ENCODE data around the gene KRT4. TPM values are rescaled to one million over a fixed set of nuclear protein-coding genes. Genes with fewer than 3 reads are reported as not detected.

KRT4 gene
- total RNA-seq, 4 donors from 2014 or later = 3.5 to 227 (median 10.8) TPM

GRCh38 chr12:52759218-52759617, 54.7 kb downstream of the KRT4 start:
- H3K27me3 ChIP-seq = peaks cover 31% of the 10 kb centered on the region
- no peak overlapping the region for H3K4me3 ChIP-seq
- TF ChIP-seq POLR2AphosphoS5 (IDR thresholded peaks at IDR 0.05) = no peak
- no peak for TF ChIP-seq EP300 (IDR thresholded peaks at IDR 0.05)
- no peak for TF ChIP-seq CTCF (IDR thresholded peaks at IDR 0.05)
- TF ChIP-seq POLR2A (IDR thresholded peaks at IDR 0.05) = no peak
- 35 to 44% methylated on average over 2 of the region's 2 CpGs for WGBS, 2 donors (ENCODE audit: low coverage in 1 of 2)
- no peaks in the 10 kb centered on the region for H3K4me1 ChIP-seq
- H3K36me3 ChIP-seq = no peaks in the 10 kb centered on the region
- peaks cover 0 to 38% (median 0%) of the 10 kb centered on the region in 3 donors for H3K9me3 ChIP-seq
- H3K27ac ChIP-seq = no peak overlapping the region
- ATAC-seq = no peak

GRCh38 chr12:52757449-52758176, 56.3 kb downstream of the KRT4 start:
- no peak for ATAC-seq
- no peaks in the 10 kb centered on the region for H3K36me3 ChIP-seq
- no peak overlapping the region for H3K27ac ChIP-seq
- 0 to 37% methylated on average over 1 of the region's 1 CpG for WGBS, 2 donors (ENCODE audit: low coverage in 1 of 2)
- TF ChIP-seq EP300 (IDR thresholded peaks at IDR 0.05) = no peak
- no peaks in the 10 kb centered on the region for H3K4me1 ChIP-seq
- no peak overlapping the region for H3K4me3 ChIP-seq
- H3K27me3 ChIP-seq = peaks cover 47% of the 10 kb centered on the region
- peaks cover 0 to 36% (median 0%) of the 10 kb centered on the region in 3 donors for H3K9me3 ChIP-seq

Small RNAs within 50 kb of the gene (small RNA-seq; reads per million reads assigned to genes)
- gene AC107016.2 = 0 reads per million in 4 donors

Other genes starting within 250 kb of the KRT4 start
- not detected for gene KRT74, start 240.3 kb downstream of the KRT4 start, total RNA-seq
- not detected for gene KRT72, start 212.7 kb downstream of the KRT4 start, total RNA-seq
- gene KRT73, start 195.6 kb downstream of the KRT4 start, total RNA-seq = not detected
- not detected for gene KRT2, start 161.9 kb downstream of the KRT4 start, total RNA-seq
- not detected for gene KRT1, start 133.7 kb downstream of the KRT4 start, total RNA-seq
- not detected for gene KRT77, start 110.6 kb downstream of the KRT4 start, total RNA-seq
- gene KRT76, start 36.8 kb downstream of the KRT4 start, total RNA-seq = under 1 TPM in 1 of 4 donors, not detected in 3; 0.15 TPM
- not detected for gene KRT3, start 18.0 kb downstream of the KRT4 start, total RNA-seq
- not detected for gene KRT79, start 20.2 kb upstream of the KRT4 start, total RNA-seq
- 1 to 10 TPM in 3 of 4 donors, under 1 TPM in 1; 0.27 to 9.5 (median 1.5) TPM for gene KRT78, start 34.9 kb upstream of the KRT4 start, total RNA-seq
- 100 to 1,000 TPM in 3 of 4 donors, 10 to 100 TPM in 1; 72.0 to 565 (median 255) TPM for gene KRT8, start 91.0 kb upstream of the KRT4 start, total RNA-seq
- 10 to 100 TPM in 3 of 4 donors, 1 to 10 TPM in 1; 4.7 to 73.5 (median 24.3) TPM for gene KRT18, start 135.0 kb upstream of the KRT4 start, total RNA-seq
- gene EIF4B, start 192.3 kb upstream of the KRT4 start, total RNA-seq = 100 to 1,000 TPM; 521 to 701 (median 591) TPM
- gene TNS2, start 235.9 kb upstream of the KRT4 start, total RNA-seq = 100 to 1,000 TPM; 108 to 323 (median 182) TPM

All from gastroesophageal sphincter (tissue), 4 donors.